ENCODE measurements around the gene CCDC102A.

The CCDC102A gene

GRCh38 chr16:57534337-57534880 lies 2.0 kb downstream of the CCDC102A start (continued):
- TF ChIP-seq ZNF324 (tag by site-specific recombination; IDR thresholded peaks at IDR 0.05): no peak

- CTCF ChIA-PET: interaction anchor here (0.6 to 1.8 kb wide), 2 partner anchors 11 to 76 kb away, joined by 3 to 5 read pairs; no protein-coding TSS in a partner anchor
- TF ChIP-seq ZNF350 (tag by site-specific recombination; IDR thresholded peaks at IDR 0.05) (no peak), OSR2 (tag by site-specific recombination; IDR thresholded peaks at IDR 0.05) (0 out of 2 replicates have a peak, but pooled peaks have one; percentile 23), ZNF146 (tag by site-specific recombination; IDR thresholded peaks at IDR 0.05) (no peak), ZNF600 (tag by site-specific recombination; IDR thresholded peaks at IDR 0.05) (no peak), ZFP41 (tag by site-specific recombination; IDR thresholded peaks at IDR 0.05; ENCODE audit: borderline replicate concordance) (no peak), ZNF148 (tag by site-specific recombination; IDR thresholded peaks at IDR 0.05; ENCODE audit: borderline replicate concordance) (no peak), KLF1 (tag by site-specific recombination; IDR thresholded peaks at IDR 0.05) (peak; percentile 65), TCF7L2 (IDR thresholded peaks at IDR 0.05; ENCODE audit: borderline replicate concordance, low read depth, low read length) (no peak), KLF9 (tag by site-specific recombination; IDR thresholded peaks at IDR 0.05; ENCODE audit: low read depth) (0 out of 2 replicates have a peak, but pooled peaks have one; percentile 13), ZBTB1 (tag by site-specific recombination; IDR thresholded peaks at IDR 0.05) (no peak), PATZ1 (tag by site-specific recombination; IDR thresholded peaks at IDR 0.05) (0 out of 2 replicates have a peak, but pooled peaks have one; percentile 14), PRDM1 (tag by site-specific recombination; IDR thresholded peaks at IDR 0.05) (no peak), EGR2 (tag by site-specific recombination; IDR thresholded peaks at IDR 0.05; ENCODE audit: low read depth) (peak; percentile 40; the same call in 1 of the 2 replicates), ZNF548 (tag by site-specific recombination; IDR thresholded peaks at IDR 0.05) (no peak), ZNF18 (tag by site-specific recombination; IDR thresholded peaks at IDR 0.05) (0 out of 2 replicates have a peak, but pooled peaks have one; percentile 50), ZIC2 (tag by site-specific recombination; IDR thresholded peaks at IDR 0.05) (peak; percentile 63), ZNF530 (tag by site-specific recombination; IDR thresholded peaks at IDR 0.05; ENCODE audit: low read depth) (no peak), ZBTB48 (tag by site-specific recombination; IDR thresholded peaks at IDR 0.05) (peak; percentile 21; the same call in 1 of the 2 replicates), ZNF302 (tag by site-specific recombination; IDR thresholded peaks at IDR 0.05; ENCODE audit: low read depth) (no peak)
- TF ChIP-seq, protein P1, sequence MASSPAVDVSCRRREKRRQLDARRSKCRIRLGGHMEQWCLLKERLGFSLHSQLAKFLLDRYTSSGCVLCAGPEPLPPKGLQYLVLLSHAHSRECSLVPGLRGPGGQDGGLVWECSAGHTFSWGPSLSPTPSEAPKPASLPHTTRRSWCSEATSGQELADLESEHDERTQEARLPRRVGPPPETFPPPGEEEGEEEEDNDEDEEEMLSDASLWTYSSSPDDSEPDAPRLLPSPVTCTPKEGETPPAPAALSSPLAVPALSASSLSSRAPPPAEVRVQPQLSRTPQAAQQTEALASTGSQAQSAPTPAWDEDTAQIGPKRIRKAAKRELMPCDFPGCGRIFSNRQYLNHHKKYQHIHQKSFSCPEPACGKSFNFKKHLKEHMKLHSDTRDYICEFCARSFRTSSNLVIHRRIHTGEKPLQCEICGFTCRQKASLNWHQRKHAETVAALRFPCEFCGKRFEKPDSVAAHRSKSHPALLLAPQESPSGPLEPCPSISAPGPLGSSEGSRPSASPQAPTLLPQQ (tag by site-specific recombination; IDR thresholded peaks at IDR 0.05): peak; percentile 67
- TF ChIP-seq, protein P2, sequence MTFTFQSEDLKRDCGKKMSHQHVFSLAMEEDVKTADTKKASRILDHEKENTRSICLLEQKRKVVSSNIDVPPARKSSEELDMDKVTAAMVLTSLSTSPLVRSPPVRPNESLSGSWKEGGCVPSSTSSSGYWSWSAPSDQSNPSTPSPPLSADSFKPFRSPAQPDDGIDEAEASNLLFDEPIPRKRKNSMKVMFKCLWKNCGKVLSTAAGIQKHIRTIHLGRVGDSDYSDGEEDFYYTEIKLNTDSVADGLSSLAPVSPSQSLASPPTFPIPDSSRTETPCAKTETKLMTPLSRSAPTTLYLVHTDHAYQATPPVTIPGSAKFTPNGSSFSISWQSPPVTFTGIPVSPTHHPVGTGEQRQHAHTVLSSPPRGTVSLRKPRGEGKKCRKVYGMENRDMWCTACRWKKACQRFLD (tag by site-specific recombination; IDR thresholded peaks at IDR 0.05): no peak
- TF ChIP-seq, protein P3, sequence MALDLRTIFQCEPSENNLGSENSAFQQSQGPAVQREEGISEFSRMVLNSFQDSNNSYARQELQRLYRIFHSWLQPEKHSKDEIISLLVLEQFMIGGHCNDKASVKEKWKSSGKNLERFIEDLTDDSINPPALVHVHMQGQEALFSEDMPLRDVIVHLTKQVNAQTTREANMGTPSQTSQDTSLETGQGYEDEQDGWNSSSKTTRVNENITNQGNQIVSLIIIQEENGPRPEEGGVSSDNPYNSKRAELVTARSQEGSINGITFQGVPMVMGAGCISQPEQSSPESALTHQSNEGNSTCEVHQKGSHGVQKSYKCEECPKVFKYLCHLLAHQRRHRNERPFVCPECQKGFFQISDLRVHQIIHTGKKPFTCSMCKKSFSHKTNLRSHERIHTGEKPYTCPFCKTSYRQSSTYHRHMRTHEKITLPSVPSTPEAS (tag by site-specific recombination; IDR thresholded peaks at IDR 0.05): peak; percentile 77
Observed at GRCh38 chr16:57533431-57534336, 2.7 kb downstream of the CCDC102A start.

More at GRCh38 chr16:57533431-57534336, 2.7 kb downstream of the CCDC102A start:
- H3K27ac ChIP-seq (ENCODE audit: extremely low read depth, low read depth, low read length): no peak overlapping the region
- H3K4me3 ChIP-seq (ENCODE audit: low read depth, low read length): no peak overlapping the region
- H3K36me3 ChIP-seq (ENCODE audit: control insufficient read depth in 2 of 2, insufficient read depth in 1 of 2, low read length in 2 of 2): no peaks in the 10 kb centered on the region
- H3K9me3 ChIP-seq (ENCODE audit: control insufficient read depth, insufficient read depth, low read depth, low read length): no peaks in the 10 kb centered on the region
- H3K4me1 ChIP-seq (ENCODE audit: control insufficient read depth, insufficient read depth, low read length): peaks cover 15% of the 10 kb centered on the region
- POLR2A ChIA-PET: no interaction called here

All from HEK293 (cell line).